Heart left ventricle (tissue), 16 donors: ENCODE results near the gene HSPA12A. TPM values are rescaled to one million over a fixed set of nuclear protein-coding genes. Genes with fewer than 3 reads are reported as not detected.

Source experiments
- ATAC-seq, 4 donors: fragments of 200-7000 bp; cut with Tn5 transposase; one replicate each; pipeline ENCODE4 v1.9.1; 2020 to 2022; ENCODE audit warnings: moderate library complexity in 4 of 4, mild to moderate bottlenecking in 3 of 4, moderate number of reproducible peaks in 1 of 4
- DNase-seq, 5 donors: peaks; one replicate each; pipeline ENCODE4 v3.0.0-alpha.2; 2020
- H3K27ac ChIP-seq, 12 donors: fragments of 200-600 bp; sonication (generic) in 4 of 12; one replicate each; pipeline versions ENCODE4 v1.5.0 to v1.8.0; 2016 to 2022; ENCODE audit warnings: mild to moderate bottlenecking in 2 of 12
- H3K27me3 ChIP-seq, 9 donors: fragments of 200-600 bp; sonication (generic) in 2 of 9; one replicate each; pipeline versions ENCODE4 v1.5.1 to v1.8.0; 2016 to 2022; ENCODE audit warnings: mild to moderate bottlenecking in 3 of 9
- H3K36me3 ChIP-seq, 9 donors: fragments of 200-600 bp; sonication (generic) in 2 of 9; one replicate each; pipeline versions ENCODE4 v1.5.0 to v1.8.0; 2018 to 2022; ENCODE audit warnings: mild to moderate bottlenecking in 2 of 9
- H3K4me1 ChIP-seq, 12 donors: fragments of 200-600 bp; sonication (generic) in 4 of 12; one replicate each; pipeline versions ENCODE4 v1.5.0 to v1.8.0; 2016 to 2022; ENCODE audit warnings: mild to moderate bottlenecking in 3 of 12
- H3K4me3 ChIP-seq, 12 donors: fragments of 200-600 bp; sonication (generic) in 4 of 12; one replicate each; pipeline versions ENCODE4 v1.5.0 to v1.8.0; 2017 to 2022; ENCODE audit warnings: mild to moderate bottlenecking in 9 of 12, moderate library complexity in 4 of 12
- H3K9me3 ChIP-seq, 12 donors: fragments of 200-600 bp; sonication (generic) in 4 of 12; one replicate each; pipeline versions ENCODE4 v1.5.0 to v1.8.0; 2016 to 2022; ENCODE audit warnings: mild to moderate bottlenecking in 1 of 12
- POLR2A ChIP-seq, 2 donors: fragments of 450-650 bp; IDR thresholded peaks; one replicate each; pipeline ENCODE4 v1.6.1; 2017; ENCODE audit warnings: antibody characterized with exemption in 2 of 2, mild to moderate bottlenecking in 2 of 2, moderate library complexity in 2 of 2
- WGBS, 4 donors: extraction: QIAGEN DNeasy Blood & Tissue Kit in 2 of 4; methylation state at CpG; one replicate each; pipeline versions ENCODE4 v1.1.5 to v1.1.7; 2013 to 2018; 5-methylcytosine and 5-hydroxymethylcytosine counted together
- intact Hi-C, 10 donors: fragments of 100-400 bp; cut with DNase I; formaldehyde crosslinking; loops; one replicate each; pipeline versions ENCODE4 v1.11.1 to v1.14.2; 2022
- polyA plus RNA-seq, 2 donors: library from polyadenylated mRNA; stranded (reverse); fragments of 200-250 nt; gene quantifications; one replicate each; pipeline ENCODE4 v1.2.3, GENCODE V29; 2013
- total RNA-seq, 9 donors: library from RNA; depleted of rRNA in 2 of 9; stranded (reverse); fragments of >200 nt in 2 of 9; fragmentation: NEBNext Ultra II Directional in 3 of 9; extraction: Animal tissue kit (Norgen Biotek cat#: 25700) in 3 of 9; gene quantifications; one replicate each; pipeline versions ENCODE4 v1.1.0 to v1.2.4, GENCODE V29; 2016 to 2023
- TF ChIP-seq, protein P1 (sequence below), 12 donors: fragments of 200-600 bp; sonication (generic) in 4 of 12; IDR thresholded peaks; one replicate each; pipeline versions ENCODE4 v1.5.0 to v1.8.0; 2018 to 2022; ENCODE audit warnings: antibody characterized with exemption in 12 of 12, mild to moderate bottlenecking in 5 of 12
- donor health status: ischemic (EF 13 %, LVEDD 7.1; RV severe dilation, severe dysfunction).
- donor health status: healthy with polysubstance abuse.
- donor health status: DM: no; HTN: yes; CAD: no.
- donor health status: DM: no; HTN: no; CAD: no.
- donor health status: ischemic (EF 25% LVEDD 6.9; RV normal size, moderate dysfunction).
- donor health status: ischemic (EF 25% LVEDD 5.7; RV mildly dilated, moderate dysfunction).
- donor health status: healthy.
- donor health status: DM: yes; HTN: yes; CAD: no.
- donor health status: ischemic (EF 35%, LVEDD 5.7; RV mildly dilated, moderate dysfunction).
- donor health status: nonischemic (EF 11% LVEDD 7.7; RV severe dilation, severe dysfunction).
- donor health status: DM: yes; HTN: yes; CAD: no.
- donor health status: PGD.
- donor health status: ischemic (EF 29% LVEDD 5.4; RV normal size, mild dysfunction).
- donor health status: nonischemic (EF 23%, LVEDD 6.1; RV moderate dilation, normal function).

Gene HSPA12A
- total and polyA plus RNA-seq, 11 donors = 4.7 to 17.0 (median 13.5) TPM

DNA sequence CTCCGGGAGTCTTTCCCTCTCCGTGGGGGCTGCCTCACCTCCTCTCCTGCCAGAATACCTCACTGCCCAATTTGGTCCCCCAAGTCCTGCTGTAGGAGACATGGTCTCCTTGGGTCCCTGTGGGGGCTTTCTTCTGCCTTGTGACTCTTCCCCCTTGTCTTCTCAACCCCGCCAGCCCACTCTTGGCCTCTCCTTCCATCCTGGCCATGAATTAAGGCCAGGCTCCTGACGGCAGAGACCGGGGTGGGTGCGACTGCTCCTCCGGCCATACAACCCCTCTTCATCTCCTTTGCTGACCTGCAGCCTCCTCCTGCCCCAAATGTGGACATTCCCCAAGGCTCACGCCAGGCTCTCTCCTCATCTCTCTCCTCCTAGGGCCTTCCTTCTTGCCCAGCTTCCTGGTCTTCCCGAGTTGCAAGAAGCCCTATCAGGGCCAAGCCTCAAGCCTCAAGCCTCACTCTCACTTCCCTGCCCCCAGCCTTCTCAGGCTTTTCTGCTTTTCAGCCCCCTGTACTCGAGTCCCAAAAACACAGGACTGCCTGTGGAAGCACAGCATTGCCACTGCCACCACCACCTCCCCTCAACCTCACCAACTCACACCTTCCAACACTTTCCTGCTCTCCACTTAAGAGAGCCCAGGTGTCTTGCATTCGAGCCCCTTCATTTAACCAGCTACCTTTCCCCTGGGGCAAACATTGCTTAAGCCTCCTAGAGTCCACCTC is 120.3 kb downstream of the HSPA12A start:
- Histone ChIP-seq H3K9me3 (no peaks in the 10 kb centered on the region), H3K4me1 (no peaks in the 10 kb centered on the region), H3K27me3 (peaks cover 0 to 33% (median 8%) of the 10 kb centered on the region in 9 donors), H3K4me3 (no peak overlapping the region), H3K27ac (no peak overlapping the region), H3K36me3 (no peaks in the 10 kb centered on the region)
- WGBS, 4 donors = 78 to 82% (median 81%) methylated on average over 11 of the region's 11 CpGs
- TF ChIP-seq, protein P1, sequence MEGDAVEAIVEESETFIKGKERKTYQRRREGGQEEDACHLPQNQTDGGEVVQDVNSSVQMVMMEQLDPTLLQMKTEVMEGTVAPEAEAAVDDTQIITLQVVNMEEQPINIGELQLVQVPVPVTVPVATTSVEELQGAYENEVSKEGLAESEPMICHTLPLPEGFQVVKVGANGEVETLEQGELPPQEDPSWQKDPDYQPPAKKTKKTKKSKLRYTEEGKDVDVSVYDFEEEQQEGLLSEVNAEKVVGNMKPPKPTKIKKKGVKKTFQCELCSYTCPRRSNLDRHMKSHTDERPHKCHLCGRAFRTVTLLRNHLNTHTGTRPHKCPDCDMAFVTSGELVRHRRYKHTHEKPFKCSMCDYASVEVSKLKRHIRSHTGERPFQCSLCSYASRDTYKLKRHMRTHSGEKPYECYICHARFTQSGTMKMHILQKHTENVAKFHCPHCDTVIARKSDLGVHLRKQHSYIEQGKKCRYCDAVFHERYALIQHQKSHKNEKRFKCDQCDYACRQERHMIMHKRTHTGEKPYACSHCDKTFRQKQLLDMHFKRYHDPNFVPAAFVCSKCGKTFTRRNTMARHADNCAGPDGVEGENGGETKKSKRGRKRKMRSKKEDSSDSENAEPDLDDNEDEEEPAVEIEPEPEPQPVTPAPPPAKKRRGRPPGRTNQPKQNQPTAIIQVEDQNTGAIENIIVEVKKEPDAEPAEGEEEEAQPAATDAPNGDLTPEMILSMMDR (IDR thresholded peaks at IDR 0.05) = no peak
- no peak for DNase-seq
- no peak for ATAC-seq
- intact Hi-C loops = no loop called here

DNA sequence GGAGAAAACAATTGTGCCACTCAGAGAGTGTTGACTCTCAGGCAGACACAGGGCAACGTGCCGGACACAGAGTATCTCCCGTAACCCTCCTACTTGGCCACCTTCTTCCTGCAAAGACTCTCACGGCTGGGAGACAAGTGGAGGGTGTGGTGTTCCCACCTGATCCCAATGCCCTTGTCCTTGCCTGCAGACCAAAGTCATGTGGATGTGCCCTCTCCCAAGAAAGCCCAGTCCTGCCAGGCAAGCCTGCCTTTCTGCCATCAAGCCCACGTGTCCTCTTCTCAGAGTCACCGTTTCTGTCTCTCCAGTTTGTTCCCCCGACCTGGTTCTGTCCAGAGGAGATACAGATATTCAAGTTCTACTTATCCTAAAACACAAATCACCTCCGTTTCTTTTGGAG is 120.9 kb downstream of the HSPA12A start:
- ATAC-seq (no peak), DNase-seq (no peak)
- H3K9me3 ChIP-seq = no peaks in the 10 kb centered on the region
- H3K27ac ChIP-seq = no peak overlapping the region
- intact Hi-C loops = no loop called here
- H3K4me1 ChIP-seq = no peaks in the 10 kb centered on the region
- no peak overlapping the region for H3K4me3 ChIP-seq
- TF ChIP-seq, protein P1 (IDR thresholded peaks at IDR 0.05) = no peak
- TF ChIP-seq POLR2A (IDR thresholded peaks at IDR 0.05) = no peak
- no peaks in the 10 kb centered on the region for H3K36me3 ChIP-seq
- peaks cover 0 to 27% (median 2%) of the 10 kb centered on the region in 9 donors for H3K27me3 ChIP-seq
- WGBS, 4 donors = 72 to 82% (median 81%) methylated on average over 8 of the region's 8 CpGs

Other genes with a start within 250 kb of the HSPA12A start
- 1 to 10 TPM in 4 of 9 donors, under 1 TPM in 1, not detected in 4; 0.81 to 2.3 (median 1.7) TPM for gene PNLIP, start 196.6 kb downstream of the HSPA12A start, total RNA-seq
- under 1 TPM in 1 of 2 donors, not detected in 1; 0.07 TPM for gene PNLIP, start 196.6 kb downstream of the HSPA12A start, polyA plus RNA-seq
- gene PNLIPRP1, start 151.6 kb downstream of the HSPA12A start, total RNA-seq = 1 to 10 TPM in 1 of 9 donors, under 1 TPM in 3, not detected in 5; 0.52 to 1.5 (median 0.67) TPM
- gene PNLIPRP1, start 151.6 kb downstream of the HSPA12A start, polyA plus RNA-seq = under 1 TPM in 1 of 2 donors, not detected in 1; 0.08 TPM
- under 1 TPM in 1 of 9 donors, not detected in 8; 0.27 TPM for gene PNLIPRP2, start 121.6 kb downstream of the HSPA12A start, total RNA-seq
- under 1 TPM in 1 of 2 donors, not detected in 1; 0.04 TPM for gene PNLIPRP2, start 121.6 kb downstream of the HSPA12A start, polyA plus RNA-seq
- gene ENO4, start 106.9 kb upstream of the HSPA12A start, total RNA-seq = 1 to 10 TPM in 1 of 9 donors, under 1 TPM in 2, not detected in 6; 0.07 to 1.8 (median 0.32) TPM
- gene ENO4, start 106.9 kb upstream of the HSPA12A start, polyA plus RNA-seq = under 1 TPM in 1 of 2 donors, not detected in 1; 0.03 TPM